ENCODE measurements around the gene KRT37.
A peak's percentile ranks its signal among the peaks of the same experiment; 100 is the strongest.
"Not testable (repeated sequence)": the region's sequence is repeated elsewhere in the genome, so short reads cannot be mapped to it uniquely, and the experiment has no call there.

Gene KRT37

GRCh38 chr17:41404024-41404671 is 20.2 kb downstream of the KRT37 start:
- peak; percentile 41 to 52 for DNase-seq (ENCODE audit: low read depth in 2 of 2)

- no peak for DNase-seq (ENCODE audit: low read depth in 2 of 2)
These were observed 20.9 kb downstream of the KRT37 start for GRCh38 chr17:41403404-41404023.

- no peak for DNase-seq (ENCODE audit: low read depth in 2 of 2)
These were observed 22.2 kb downstream of the KRT37 start for GRCh38 chr17:41402161-41402560.

DNA sequence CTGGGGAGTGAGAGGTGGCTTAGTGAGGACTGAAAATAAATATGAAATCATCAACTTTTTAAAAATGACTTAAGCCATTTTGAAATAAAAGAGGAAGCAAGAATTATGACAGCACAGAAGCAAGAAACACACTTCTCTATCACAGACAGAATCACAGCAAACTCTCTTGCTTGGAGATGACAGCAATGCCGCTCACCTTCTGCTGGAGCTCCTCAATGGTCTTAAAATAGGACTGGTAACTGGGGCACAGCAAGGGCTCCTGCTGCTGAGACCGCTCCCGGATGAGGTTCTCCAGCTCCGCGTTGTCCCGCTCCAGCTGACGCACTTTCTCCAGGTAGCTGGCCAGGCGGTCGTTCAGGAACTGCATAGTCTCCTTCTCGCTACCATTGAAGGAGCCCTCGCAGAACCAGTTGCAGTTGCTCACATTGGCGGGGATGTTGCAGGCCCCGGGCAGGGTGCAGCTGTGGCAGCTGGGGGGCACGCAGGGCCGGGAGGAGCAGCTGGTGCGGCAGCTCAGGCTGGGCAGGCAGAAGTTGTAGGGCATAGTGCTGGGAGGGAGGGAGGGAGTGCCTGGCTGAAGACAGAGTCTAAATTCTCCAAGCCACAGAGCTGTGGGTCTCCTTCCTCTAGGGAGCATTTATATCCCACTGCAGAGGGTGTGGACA is 27.3 kb downstream of the KRT37 start, which contains the start of gene KRT31:
KRT31 (minus strand) TSS at position 613 of the 665 bp plus-strand sequence; CDS start at position 544, 69 bp downstream.
- no peak for DNase-seq (ENCODE audit: low read depth in 2 of 2)

DNA sequence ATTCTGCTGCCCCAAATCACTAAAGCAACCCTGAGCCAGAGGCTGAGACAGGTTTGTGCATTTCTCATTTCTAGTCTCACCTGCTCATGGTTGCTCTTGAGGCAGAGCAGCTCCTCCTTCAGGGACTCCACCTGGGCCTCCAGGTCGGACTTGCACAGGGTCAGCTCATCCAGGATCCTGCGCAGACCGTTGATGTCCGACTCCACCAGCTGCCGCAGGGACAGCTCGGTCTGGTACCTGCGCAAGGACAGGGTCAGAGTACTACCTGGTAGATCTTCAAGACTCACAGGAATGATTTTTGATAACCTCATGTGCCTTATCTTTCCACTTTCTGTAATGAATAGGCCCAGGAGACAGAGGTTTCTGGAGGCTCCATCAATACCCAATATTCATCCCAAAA is 28.0 kb downstream of the KRT37 start:
- DNase-seq (ENCODE audit: low read depth in 2 of 2) = no peak

DNA sequence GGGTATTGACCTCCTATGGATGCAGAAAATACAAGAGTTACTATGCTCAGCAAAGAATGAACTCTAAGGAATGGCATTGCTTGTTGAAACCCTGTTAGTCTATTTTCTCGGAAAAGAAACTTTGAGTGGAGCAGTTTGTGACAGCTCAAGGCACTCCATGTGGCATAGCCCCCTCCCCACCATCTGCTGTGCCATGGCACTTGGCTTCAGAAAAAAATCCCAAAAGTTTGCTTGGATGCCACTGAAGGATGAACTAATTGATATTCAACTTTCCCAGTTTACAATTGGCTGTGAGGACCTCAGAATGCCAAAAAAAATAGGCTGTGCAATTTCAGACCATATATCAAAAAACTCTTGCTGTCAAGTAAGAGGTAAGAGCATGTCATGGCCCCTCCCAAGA is 28.8 kb downstream of the KRT37 start:
- no peak for DNase-seq (ENCODE audit: low read depth in 2 of 2)

DNA sequence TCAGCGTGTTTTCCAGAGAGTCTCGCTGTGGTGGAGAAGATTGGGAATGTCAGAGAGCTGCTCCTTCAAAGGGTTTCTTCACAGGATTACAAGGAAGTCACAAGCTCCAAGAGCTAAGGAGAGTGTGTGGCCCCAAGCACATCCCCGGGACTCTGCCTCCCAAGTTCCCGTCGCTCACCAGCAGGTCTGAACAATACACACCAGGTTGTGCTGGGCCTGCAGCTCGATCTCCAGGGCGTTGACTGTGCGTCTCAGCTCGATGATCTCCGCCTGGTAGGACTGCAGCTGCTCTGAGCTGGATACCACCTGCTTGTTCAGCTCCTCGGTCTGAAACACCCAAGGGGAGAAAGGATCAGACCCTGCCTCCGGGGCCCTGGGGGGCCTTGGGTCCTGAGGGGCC is 29.3 kb downstream of the KRT37 start:
- DNase-seq (ENCODE audit: low read depth in 2 of 2) = not testable (repeated sequence)

DNA sequence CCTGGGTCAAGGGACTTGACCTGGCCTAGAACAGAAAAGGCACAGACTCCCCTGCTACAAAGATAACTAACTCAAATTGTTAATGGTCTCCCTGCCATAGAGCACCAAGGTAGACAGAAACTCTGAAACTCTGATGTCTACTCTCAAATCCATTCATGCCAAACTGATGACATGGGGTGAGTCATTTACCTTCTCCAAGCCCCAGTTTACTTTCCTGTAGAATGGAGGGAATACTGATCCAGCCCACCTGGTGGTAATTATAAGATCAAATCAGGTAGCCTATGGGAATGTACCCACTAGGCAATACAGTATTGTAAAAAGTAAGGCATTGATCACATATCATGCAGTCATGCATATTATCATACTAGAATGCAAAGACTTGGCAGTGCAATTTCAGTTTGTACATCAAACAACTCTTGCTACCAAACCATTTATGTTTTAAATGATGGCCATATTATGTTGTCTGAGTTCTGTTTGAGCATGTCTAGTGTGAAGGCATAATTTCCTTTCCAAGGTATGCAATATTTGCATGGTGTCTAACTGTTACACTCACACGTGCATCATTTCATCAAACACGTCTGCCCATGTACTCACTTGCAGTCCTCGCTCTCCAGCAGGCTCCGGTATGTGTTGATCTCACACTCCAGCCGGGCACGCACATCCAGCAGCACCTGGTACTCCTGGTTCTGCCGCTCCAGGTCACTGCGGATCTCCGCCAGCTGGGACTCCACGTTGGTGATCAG is 30.0 kb downstream of the KRT37 start:
- DNase-seq (ENCODE audit: low read depth in 2 of 2) = no peak

DNA sequence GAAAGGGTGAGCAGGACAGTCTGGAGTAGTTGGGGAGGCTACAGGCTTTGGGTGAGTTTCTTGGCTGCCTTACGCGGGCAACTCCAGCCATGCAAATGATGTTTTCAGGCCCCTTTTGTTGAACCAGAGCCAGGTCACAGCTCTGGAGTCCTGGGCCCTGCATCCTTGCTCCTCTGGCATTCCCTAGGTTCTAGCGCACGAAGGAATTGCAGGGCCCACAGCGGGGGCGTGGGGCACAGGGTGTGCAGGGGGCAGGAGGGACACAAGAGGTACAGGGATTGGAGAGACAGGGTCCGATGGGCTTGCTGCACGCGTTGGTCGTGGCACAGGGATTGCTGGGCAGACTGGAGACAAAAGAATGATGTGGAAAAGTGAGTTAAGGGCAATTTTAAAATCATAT is 30.6 kb downstream of the KRT37 start:
- no peak for DNase-seq (ENCODE audit: low read depth in 2 of 2)

DNA sequence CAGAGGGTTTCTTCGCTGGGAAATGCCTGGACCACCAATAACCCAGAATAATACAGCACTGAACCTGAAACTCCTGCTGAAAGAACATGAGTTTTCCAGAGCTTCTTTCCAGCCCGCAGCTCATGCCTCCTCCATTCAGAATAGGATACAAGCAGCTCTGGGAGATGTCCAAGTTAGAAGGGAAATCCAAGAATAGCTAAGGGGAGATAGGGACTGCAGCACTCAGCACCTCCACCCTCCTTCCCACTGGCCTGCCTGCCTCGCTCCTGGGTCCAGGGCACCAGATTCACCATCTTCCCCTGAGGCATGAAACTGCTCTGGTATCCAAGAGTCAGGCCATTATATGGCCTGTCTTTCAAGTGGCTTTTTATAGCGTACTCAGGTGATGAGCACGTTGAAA is 31.1 kb downstream of the KRT37 start:
- no peak for DNase-seq (ENCODE audit: low read depth in 2 of 2)

GRCh38 chr17:41392278-41392677 is 32.1 kb downstream of the KRT37 start:
- DNase-seq (ENCODE audit: low read depth in 2 of 2) = no peak

GRCh38 chr17:41391535-41391934 is 32.9 kb downstream of the KRT37 start:
- no peak for DNase-seq (ENCODE audit: low read depth in 2 of 2)

GRCh38 chr17:41390411-41390938 is 33.9 kb downstream of the KRT37 start:
- no peak for DNase-seq (ENCODE audit: low read depth in 2 of 2)

- DNase-seq (ENCODE audit: low read depth in 2 of 2) = no peak
These were observed 36.7 kb downstream of the KRT37 start for GRCh38 chr17:41387670-41388069.

DNA sequence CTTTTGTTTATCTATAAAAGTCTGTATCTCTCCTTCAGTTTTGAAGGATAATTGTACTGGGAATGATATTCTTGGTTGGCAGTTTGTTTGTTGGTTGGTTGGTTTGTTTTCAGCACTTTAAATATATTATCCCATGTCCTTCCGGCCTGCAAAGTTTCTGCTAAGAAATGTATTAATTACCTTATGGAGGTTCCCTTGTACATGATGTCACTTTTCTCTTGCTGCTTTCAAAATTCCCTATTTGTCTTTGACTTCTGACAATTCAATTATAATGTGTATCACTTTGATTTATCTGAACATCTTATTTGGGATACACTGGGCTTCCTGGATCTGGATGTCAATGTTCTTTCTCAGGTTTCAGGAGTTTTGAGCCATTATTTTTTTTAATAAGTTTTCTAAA is 38.2 kb downstream of the KRT37 start:
- DNase-seq (ENCODE audit: low read depth in 2 of 2) = no peak

GRCh38 chr17:41383690-41384089 is 40.7 kb downstream of the KRT37 start:
- DNase-seq (ENCODE audit: low read depth in 2 of 2) = no peak

DNA sequence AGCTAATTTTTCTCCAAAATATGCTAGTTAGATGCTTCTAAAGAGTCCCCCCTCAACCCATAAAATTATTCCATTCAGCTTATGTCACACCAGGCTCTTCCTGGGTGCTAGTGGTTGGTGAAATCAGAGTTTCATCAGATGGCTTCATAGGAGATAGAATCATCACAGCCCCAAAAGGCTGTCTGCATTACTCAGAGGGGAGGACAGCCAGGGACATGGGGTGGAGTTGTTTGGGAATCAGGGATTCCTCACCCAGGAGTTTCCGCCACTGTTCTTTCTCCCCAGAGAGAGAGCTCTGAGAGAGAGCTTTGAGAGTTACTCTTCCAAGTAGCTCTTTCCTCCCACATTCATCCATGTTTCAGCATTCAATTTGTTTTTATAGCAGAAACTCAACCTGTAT is 42.0 kb downstream of the KRT37 start:
- no peak for DNase-seq (ENCODE audit: low read depth in 2 of 2)

DNA sequence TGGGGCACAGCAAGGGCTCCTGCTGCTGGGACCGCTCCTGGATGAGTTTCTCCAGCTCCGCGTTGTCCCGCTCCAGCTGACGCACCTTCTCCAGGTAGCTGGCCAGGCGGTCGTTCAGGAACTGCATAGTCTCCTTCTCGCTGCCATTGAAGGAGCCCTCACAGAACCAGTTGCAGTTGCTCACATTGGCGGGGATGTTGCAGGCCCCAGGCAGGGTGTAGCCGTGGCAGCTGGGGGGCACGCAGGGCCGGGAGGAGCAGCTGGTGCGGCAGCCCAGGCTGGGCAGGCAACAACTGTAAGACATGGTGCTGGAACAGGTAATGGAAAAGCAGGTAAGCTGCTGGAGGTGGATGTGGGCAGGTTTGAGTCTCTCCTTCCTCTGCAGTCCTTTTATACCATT is 42.4 kb downstream of the KRT37 start, which contains the start of gene KRT34:
KRT34 (minus strand) TSS at position 364 of the 400 bp plus-strand sequence; CDS start at position 304, 60 bp downstream.
- DNase-seq (ENCODE audit: low read depth in 2 of 2) = not testable (repeated sequence)

DNA sequence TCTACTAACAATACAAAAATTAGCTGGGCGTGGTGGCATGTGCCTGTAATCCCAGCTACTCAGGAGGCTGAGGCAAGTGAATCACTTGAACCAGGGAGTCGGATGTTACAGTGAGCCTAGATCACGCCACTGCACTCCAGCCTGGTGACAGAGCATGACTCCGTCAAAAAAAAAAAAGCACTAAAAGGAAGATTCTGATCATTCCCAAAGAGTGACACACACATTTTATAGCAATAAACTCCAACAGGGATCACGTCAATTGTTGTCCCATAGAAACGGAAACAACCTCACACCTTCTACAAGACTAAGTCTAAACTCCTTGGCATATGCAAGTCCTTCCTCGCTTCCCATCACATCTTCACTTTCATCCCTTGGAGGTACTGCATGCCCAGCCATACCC is 44.3 kb downstream of the KRT37 start:
- not testable (repeated sequence) for DNase-seq (ENCODE audit: low read depth in 2 of 2)

DNA sequence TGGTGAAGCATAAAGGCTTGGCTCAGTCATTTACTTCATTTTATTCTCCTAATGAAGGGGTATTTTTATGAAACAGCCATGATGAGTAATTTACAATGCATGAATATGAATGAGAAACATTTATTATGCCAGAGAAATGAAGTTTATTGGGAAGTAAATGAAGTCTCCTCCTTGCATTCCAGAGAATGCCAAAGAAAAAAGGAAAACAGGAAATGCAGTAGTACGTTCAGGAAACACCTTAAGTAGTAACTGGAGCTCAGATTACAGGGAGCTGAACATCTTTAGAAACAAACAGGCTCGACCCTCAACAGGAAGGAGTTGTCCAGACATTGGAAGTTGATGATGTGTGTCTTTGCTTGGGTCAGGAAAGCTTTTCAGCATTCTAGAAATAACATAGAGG is 46.8 kb downstream of the KRT37 start:
- DNase-seq (ENCODE audit: low read depth in 2 of 2) = no peak

All from stimulated activated CD4-positive, alpha-beta T cell treated with anti-CD3 and anti-CD28 coated beads, Interleukin-4, amount 100 ng/mL, for 48 hours (primary cell).